Stimulated activated CD4-positive, alpha-beta T cell treated with anti-CD3 and anti-CD28 coated beads, TNF-alpha, amount 100 ng/mL, for 4 hours (primary cell): ENCODE measurements around the gene DDX24.
A peak's percentile ranks its signal among the peaks of the same experiment; 100 is the strongest.

ENCODE experiments used
- DNase-seq, 3 experiments: peaks; one replicate each; pipeline ENCODE4 v3.0.0-alpha.2; 2020; ENCODE audit warnings: low read depth in 3 of 3

Gene DDX24

GRCh38 chr14:94048691-94049624, 32.0 kb downstream of the DDX24 start:
- no peak for DNase-seq

GRCh38 chr14:94047581-94047980, 33.4 kb downstream of the DDX24 start:
- no peak for DNase-seq

- no peak for DNase-seq
Observed at GRCh38 chr14:94046696-94047250, 34.2 kb downstream of the DDX24 start.

- DNase-seq = no peak
Observed at GRCh38 chr14:94045563-94046345, 35.2 kb downstream of the DDX24 start.

- DNase-seq = no peak
Observed at GRCh38 chr14:94045101-94045500, 35.9 kb downstream of the DDX24 start.

GRCh38 chr14:94044476-94045091, 36.4 kb downstream of the DDX24 start:
- no peak for DNase-seq

- no peak for DNase-seq
Observed at GRCh38 chr14:94043756-94044475, 37.1 kb downstream of the DDX24 start.

- DNase-seq = no peak
Observed at GRCh38 chr14:94043111-94043755, 37.8 kb downstream of the DDX24 start.

GRCh38 chr14:94042433-94043091, 38.4 kb downstream of the DDX24 start:
- no peak for DNase-seq

- DNase-seq = no peak
Observed at GRCh38 chr14:94041551-94042346, 39.3 kb downstream of the DDX24 start.

GRCh38 chr14:94040796-94041195, 40.2 kb downstream of the DDX24 start:
- no peak for DNase-seq

- no peak for DNase-seq
Observed at GRCh38 chr14:94040247-94040646, 40.8 kb downstream of the DDX24 start.

- no peak for DNase-seq
Observed at GRCh38 chr14:94038921-94039629, 41.9 kb downstream of the DDX24 start.

GRCh38 chr14:94038510-94038909, 42.5 kb downstream of the DDX24 start:
- DNase-seq = no peak

GRCh38 chr14:94037954-94038353, 43.0 kb downstream of the DDX24 start:
- no peak for DNase-seq

- peak; percentile 55 to 57 (median 57) for DNase-seq
Observed at GRCh38 chr14:94036313-94037167, 44.5 kb downstream of the DDX24 start.

GRCh38 chr14:94034886-94035285, 46.1 kb downstream of the DDX24 start:
- no peak for DNase-seq

- no peak for DNase-seq
Observed at GRCh38 chr14:94031883-94032279, 49.1 kb downstream of the DDX24 start.
